GM19467 (cell line): ENCODE results near the gene FUT2.
"Not testable (repeated sequence)": the region's sequence is repeated elsewhere in the genome, so short reads cannot be mapped to it uniquely, and the experiment has no call there.

ENCODE experiments used
- ATAC-seq: cut with Tn5 transposase; IDR thresholded peaks from one replicate; pipeline ENCODE4 v1.9.1; 2021; ENCODE audit warnings: mild to moderate bottlenecking, moderate library complexity; ENCODE audit not compliant: unreplicated experiment

The FUT2 gene

DNA sequence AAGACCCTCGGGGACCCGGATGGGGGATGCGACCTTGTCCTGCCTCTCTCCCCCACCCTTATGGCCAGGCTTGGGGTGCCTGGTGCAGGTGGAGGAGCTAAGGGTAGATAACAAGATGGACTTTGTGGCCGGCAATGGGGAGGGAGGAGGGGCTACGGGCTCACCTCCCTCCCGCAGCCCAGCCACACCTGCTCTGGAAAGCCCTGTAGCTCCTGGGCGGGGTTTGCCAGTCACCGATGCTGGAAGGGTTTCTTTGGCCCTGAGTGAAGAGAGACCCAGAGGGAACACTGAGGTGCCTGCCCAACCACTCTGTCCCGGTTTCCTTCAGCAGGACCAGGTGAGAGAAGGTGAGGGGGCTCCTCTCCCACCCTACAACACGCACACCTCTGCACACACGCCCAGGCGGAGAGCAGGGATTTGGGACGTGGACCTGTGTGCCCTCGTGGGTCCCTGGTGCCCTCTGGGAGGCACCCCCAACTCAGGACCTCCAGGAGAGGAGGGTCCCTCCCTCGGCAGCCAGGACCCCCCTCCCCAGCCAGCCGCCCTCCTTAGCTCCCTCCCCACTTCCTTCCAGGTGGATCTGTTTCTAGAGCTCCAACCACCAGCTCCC lies at the start of gene FUT2:
FUT2 (plus strand) TSS at position 229 of the 610 bp plus-strand sequence. CDS start 6,986 bp downstream, outside the sequence.
- ATAC-seq: no peak

DNA sequence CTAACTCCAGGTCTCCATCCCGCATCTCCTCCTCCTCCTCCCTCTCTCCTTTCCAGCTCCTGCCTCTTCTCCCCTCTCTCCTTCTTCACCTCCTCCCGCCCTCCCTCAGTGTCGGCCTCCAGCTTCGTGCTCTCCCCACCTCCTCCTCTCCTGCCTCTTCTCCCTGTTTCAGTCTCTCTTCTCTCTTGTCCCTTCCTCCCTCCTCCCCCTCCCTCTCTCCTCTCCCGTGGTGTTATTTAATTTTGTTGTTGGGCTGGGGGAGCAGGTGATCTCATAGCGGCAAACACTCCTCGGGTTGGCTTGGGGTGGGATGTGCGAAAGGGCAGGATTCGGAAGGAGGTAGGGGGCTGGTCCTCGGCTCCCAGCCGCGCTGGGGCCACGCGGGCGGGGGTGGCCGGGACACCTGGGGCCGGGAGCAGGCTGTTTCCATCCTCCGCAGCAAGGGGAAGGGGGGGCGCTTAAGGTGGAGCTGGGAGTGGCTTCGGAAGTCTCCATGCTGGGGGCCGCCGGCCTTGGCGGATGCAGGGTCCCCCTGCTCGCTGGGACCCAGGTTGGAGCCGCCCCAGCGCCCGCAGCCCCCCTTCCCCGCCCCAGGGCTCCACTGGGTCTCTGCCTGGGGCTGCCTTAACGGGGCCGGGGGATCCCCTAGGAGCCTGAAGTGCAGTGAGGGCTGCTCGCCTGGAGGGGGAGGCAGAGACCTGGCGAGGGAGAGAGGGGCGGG lies 49.6 kb upstream of the FUT2 start, which contains the start of gene CA11:
CA11 (minus strand) TSS at position 187 of the 721 bp plus-strand sequence. CDS start 555 bp downstream, outside the sequence.
- ATAC-seq: peak; percentile 64

DNA sequence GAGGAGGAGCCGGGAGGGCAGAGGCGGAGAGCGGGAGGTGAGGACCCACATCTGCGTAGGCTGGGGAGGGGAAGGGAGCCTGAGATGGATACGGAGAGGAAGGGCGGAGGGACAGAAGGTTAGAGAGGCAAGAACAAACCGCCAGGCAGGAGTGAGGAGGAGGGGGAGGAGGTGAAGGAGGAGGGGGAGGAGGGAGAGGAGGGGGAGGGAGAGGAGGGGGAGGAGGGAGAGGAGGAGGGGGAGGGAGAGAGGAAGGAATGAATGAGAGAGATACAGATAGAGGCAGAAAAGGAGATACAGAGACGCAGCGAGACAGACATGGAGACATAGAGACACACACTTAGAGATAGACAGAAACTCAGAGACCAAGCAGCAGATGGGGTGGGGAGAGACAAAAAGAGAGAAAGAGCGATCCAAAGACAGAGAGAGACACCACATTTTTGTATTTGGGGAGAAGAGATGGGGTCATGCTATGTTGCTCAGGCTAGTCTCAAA lies 49.0 kb upstream of the FUT2 start:
- no peak for ATAC-seq

DNA sequence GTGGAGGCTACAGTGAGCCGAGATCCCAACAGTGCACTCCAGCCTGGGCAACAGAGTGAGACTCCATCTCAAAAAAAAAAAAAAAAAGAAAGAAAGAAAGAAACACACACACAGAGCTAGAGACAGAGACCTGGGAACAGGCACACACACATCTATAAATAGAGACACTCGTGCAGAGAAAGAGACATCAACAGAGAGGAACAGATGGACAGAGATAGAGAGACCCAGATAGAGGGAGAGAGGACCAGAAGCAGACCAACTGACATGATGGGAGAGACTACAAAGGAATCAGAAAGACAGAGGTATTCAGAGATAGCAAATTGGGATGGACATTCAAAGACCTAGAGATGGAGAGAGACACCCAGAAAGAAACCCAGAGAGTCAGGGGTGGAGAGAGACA lies 47.6 kb upstream of the FUT2 start:
- no peak for ATAC-seq

DNA sequence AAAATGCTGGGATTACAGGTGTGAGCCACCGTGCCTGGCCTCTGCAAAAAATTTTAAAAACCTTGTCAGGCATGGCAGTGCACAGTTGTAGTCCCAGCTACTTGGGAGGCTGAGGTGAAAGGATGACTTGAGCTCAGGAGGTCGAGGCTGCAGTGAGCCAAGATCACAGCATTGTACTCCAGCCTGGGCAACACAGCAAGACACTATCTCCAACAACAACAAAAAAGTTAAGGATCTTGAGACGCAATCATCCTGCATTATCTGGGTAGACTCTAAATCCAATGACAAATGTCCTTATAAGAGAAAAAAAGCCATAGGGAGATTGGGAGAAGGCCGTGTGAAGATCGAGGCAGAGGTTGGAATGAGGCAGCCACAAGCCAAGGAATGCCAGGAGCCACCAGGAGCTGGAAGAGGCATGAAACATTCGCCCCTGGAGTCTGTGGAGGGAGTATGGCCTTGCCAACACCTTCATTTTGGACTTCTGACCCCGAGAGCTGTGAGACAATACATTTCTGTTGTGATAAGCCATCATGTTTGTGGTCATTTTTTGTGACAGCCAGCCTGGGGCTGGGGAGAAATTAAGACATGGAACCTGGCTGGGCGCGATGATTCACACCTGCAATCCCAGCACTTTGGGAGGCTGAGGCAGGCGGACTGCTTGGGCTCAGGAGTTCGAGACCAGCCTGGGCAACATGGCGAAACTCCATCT lies 44.6 kb upstream of the FUT2 start:
- no peak for ATAC-seq

DNA sequence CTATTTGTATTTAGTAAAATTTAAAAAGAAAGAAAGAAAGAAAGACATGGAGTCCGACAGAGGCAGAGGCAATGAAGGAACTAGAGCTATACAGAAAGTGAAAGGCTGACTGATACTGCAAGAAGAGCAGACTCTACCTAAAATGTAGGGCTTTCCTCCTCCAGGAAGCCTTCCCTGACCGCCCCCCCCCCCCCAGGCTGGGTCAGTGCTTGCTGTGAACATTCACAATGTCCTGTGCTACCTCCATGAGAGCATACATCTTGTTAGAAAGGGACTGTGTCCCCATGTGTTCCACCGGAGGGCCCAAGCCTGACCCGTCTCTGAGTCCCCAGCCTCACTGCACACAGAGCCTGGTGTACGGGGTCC lies 44.1 kb upstream of the FUT2 start:
- no peak for ATAC-seq

DNA sequence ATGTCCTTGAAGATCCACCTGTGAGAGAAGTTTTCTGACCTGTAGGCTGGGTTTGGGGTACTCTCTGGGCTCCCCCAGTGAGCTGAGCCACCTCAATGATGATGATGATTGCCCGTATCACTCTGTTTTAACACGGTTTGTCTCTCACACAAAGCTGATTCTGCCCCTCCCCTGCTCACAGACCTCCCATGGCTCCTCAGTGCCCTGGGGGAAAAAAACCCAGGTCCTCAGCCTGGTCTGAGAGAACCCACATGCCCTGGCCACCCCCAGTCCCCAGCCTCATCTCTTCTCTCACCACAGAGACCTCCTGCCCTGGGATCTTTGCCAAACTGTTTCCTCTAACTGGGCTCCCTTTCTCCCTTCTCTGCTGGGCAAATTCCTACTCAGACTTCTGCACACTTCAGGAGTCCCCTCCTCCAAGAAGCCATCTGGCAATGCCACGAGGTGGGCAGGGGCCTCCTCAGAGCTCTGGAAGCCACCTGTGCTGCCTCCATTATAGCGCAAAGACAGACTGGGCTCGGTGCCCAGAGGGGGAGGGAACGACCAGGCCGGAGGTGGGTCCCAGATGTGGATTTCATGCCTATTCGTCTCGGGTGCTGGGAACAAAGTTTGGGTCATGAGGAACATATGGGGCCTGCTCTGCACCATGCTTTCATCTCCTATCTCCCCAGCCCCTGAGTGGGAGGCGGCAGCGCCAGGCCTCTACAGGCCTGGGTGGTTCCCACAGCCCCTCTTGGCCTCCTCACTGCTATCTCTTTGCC lies 41.3 kb upstream of the FUT2 start:
- ATAC-seq: no peak

DNA sequence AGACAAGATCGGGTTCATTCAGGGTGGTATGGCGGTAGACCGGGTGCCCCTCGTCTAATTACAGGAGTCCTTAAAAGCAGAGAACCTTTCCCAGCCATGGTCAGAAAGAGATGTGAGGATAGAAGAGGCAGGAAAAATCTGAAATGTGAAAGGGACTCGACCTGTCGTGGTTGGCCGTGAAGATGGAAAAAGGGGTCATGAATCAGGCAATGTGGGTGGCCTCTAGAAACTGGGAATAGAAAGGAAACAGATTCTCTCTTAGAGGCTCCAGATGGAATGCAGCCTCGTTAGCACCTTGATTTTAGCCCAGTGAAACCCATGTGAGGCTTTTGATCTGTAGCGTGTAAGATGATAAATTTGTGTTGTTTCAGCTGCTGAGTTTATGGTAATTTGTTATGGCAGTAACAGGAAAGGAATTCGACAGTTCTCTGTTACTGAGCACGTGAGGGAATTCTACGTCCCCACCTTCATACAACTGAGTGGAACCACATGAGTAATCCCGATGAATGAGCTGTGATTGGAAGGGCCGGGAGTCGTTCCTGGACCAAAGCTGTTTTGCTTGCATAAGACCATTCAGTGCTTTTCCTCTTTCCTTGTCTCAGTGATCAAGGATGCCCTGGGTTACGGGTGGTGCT lies 38.8 kb upstream of the FUT2 start:
- ATAC-seq: no peak

DNA sequence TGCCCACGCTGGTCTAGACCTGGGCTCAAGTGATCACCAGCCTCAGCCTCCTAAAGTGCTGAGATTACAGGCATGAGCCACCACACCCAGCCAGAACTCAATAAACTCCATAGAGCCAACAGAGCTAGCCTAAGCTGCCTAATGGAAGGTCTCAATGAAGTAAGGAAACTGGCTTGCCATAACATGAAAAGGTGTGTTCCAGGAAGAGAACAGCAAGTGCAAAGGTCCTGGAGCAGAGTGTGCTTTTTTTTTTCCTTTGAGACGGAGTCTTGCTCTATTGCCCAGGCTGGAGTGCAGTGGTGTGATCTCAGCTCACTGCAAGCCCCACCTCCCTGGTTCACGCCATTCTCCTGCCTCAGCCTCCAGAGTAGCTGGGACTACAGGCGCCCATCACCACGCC lies 37.9 kb upstream of the FUT2 start:
- ATAC-seq: not testable (repeated sequence)

DNA sequence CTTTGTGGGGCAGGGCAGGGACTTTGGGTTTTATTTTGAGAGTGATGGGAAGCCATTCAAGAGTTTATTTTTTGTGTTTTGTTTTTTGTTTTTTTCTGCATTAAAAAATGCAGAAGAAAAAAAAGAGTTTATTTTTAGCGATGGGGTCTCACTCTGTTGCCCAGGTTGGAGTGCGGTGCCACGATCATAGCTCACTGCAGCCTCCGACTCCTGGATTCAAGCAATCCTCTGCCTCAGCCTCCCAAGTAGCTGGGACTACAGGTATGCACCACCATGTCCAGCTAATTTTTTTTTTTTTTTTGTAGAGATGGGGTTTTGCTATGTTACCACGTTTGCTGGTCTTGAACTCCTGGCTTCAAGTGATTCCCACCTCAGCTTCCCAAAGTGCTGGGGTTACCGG lies 37.3 kb upstream of the FUT2 start:
- no peak for ATAC-seq

DNA sequence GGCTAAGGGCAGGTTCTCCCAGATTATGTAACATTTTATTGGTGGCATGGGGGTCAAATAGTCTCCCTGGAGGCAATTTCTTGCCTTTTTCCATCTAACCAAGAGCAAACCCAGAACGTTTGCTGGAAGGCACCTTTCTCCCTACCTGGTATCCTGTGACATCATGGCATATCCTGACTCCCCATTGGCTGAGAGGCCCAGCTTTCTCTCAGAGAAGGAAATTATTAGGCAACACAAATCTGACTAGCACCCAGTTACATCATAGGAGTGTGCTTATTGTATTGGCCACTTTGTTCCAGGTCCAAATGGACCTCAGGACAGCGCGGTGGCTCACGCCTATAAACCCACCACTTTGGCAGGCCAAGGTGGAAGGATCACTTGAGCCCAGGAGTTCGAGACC lies 36.0 kb upstream of the FUT2 start:
- ATAC-seq: no peak

DNA sequence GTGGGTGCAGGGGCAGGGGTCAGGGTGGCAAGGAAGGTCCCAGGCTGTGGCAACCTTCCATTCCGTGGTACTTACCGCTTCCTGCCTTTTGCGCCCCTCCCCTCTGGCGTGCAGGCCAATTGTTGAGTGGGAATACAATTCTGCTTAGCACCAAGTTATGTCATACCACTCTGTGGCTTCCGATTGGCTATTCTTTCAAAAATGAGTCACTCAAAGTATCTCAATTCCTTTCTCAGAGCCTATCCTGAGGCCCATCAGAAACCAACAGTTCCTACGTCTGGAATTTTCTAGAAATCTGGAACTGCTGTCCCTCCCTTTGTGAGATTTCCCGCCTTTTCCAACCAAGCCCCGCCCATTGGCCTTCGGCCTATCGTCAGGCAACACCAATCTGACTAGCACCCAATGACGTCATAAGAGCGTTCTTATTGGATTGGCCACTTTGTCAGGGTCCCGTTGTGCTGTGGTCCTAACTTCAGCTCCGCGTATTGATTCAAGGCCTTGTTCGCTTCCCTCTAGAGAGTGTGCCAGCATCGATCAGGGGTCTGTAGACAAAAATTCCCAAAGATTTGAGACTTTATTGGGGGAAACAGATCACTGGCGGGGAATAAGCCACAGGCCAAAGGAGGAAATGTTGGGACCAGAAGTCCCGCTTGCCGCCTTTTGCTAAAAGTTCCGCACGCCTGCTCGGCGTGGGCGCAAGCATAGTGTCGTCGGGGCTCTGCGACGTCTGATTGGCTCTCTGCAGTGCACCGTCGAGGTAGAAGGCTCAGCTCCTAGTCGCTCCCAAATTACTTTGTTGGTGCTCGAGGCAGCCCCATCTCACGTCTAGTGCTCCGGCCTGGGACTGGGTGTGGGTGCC lies 34.7 kb upstream of the FUT2 start:
- ATAC-seq: peak; percentile 73

DNA sequence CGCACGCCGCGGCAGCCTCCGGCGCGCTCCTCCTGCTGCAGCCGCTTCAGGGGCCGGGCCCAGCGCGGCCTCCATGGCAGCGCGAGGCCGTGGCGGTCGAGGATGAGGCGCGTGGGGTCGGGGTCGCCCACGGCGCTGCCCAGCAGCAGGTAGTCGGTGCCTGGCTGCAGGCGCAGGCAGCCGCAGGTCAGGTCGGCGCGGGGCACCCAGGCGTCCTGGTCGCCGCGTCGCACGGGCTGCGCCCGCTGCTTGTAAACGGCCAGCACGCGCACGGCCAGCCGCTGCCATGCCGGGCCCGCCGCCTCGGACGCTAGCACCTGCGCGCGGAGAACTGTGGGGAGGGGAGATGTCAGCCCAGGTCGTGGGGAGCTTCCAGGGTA lies 34.1 kb upstream of the FUT2 start:
- ATAC-seq: no peak

DNA sequence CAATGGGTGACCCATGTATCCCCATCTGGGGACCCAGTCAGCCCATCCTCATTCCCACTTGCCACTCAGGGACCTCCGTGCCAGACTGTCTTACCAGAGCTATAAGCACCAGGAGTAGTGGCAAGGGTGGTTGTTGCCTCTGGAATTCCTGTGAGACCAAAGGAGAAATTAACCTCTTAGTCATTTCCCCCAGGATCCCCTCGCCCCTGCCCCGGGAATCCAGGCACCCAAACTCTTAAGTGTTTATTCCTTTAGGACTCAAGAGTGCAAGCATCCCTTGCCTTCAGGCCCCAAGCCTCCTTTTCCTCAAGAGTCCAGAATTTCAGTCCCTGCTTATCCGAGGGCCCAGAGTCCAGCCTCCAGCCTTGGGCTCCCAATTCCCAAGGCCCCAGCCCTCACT lies 32.1 kb upstream of the FUT2 start:
- no peak for ATAC-seq

DNA sequence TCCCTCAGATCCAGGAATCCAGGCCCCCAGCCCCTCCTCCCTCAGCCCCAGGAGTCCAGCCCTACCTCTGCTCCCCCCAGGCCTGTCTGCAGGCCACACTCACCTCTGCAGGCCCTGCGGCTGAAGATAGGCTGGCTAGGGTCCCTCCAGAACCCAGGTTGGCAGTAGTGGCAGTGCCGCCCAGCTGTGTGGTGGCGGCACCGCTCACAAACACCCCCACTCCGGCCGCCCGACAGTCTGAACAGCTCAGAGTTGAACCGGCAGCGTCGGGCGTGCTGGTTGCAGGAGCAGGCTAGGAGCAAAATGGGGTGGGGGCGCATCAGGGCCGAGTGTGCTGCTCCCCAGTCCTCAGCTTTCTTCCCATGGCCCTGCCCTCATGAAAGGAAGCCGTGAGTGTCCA lies 31.3 kb upstream of the FUT2 start:
- no peak for ATAC-seq

DNA sequence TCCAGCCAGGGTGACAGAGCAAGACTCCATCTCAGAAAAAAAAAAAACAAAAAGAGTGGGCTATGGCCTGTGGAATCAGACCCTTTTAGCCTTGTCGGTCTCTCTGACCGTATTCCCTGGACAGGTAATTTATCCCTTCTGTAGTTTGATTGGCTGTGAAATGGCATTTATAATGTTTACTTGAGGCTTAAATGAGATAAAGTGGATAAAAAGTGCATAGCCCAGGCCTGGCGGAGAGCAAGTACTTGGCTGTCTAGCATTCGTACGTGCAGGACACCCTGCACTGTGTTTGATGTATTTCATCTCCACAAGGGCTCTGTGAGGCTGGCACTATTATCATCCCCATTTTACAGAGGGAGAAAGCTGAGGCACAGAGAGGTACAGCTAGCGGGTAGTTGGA lies 30.0 kb upstream of the FUT2 start:
- ATAC-seq: no peak

DNA sequence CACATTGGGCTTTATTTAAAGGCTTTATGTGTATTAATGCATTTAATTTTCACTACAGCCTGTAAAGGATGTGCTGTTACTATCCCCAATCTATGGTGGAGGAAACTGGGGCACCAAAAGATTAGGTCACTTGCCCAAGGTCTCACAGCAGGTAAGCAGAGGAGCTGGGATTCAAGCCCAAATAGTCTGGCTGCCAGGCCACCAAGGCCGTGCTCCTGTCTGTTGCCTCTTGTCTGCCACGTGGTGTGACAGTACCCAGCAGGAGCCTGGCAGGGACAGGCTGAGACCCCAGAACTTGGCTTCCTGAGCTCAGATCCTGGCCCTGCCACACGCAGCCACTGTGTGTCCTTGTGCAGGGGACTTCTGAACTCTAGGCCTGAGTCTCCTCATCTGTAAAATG lies 27.4 kb upstream of the FUT2 start:
- ATAC-seq: no peak

DNA sequence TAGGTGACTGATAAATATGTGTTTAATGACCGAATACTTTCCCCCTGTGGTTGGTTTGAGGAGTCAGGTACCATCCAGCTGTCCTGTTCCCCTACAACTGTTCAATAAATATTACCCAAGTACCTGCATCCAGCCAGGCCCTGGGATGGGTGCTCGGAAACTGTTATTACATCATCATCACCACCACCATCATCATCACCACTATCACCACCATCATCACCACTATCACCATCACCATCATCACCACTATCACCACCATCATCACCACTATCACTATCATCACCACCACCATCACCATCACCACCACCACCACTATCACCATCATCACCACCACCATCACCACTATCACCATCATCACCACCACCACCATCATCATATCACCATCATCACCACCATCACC lies 27.0 kb upstream of the FUT2 start:
- no peak for ATAC-seq

DNA sequence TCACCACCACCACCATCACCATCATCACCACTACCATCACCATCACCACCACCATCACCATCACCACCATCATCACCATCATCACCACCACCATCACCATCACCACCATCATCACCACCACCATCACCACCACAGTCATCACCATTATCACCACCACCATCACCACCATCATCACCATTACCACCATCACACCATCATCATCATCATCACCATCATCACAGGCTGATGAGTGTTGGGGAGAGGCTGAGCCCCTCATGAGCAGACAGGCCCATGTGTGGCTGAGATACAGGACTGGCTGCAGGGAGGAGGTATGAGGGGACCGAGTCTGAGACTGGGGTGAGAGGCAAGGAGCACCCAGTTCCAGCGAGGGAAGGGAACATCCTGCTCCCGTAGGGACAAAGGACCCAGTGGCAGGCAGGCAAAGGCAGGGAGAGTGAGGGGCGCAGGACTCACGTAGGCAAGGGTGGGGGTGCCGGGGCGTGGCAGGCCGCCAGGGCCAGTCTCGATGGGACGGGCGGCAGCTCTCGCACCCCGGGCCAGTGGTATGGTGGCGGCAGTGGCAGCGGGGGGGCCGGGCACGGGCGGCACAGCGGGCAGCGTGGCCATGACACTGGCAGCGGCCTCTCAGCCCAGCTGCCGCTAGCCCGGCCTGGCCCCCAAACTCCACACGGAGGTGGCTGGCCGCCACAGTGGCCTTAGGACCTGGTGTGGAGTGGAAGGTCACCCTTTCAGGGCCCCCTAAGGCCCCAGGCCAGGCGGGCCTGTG lies 25.7 kb upstream of the FUT2 start:
- ATAC-seq: no peak
